ENCODE results near the gene NAV2.

NAV2 gene

DNA sequence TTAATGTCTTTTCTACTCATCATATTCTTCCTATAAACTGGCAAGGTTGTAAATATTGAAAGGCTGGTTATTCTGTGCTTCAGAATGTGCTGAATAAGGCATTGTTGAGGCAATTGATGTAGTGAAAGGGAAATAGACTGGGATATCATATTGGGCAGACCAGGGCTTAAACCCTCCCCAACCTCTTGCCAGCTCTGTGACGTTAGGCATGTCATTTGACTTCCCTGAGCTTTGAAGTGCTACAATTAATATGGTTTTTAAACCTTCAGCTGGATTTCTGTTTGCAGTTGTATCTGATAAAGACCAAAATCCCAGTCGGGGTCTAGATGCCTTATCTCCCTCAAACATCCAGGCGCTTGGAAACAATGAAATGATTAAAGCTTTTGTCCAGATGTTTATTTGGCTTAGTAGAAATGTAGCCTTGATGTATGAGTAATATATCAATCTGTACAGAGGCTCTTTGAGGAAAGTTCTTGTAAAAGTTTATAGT lies 239.5 kb downstream of the NAV2 start:
- TF ChIP-seq, protein P1, sequence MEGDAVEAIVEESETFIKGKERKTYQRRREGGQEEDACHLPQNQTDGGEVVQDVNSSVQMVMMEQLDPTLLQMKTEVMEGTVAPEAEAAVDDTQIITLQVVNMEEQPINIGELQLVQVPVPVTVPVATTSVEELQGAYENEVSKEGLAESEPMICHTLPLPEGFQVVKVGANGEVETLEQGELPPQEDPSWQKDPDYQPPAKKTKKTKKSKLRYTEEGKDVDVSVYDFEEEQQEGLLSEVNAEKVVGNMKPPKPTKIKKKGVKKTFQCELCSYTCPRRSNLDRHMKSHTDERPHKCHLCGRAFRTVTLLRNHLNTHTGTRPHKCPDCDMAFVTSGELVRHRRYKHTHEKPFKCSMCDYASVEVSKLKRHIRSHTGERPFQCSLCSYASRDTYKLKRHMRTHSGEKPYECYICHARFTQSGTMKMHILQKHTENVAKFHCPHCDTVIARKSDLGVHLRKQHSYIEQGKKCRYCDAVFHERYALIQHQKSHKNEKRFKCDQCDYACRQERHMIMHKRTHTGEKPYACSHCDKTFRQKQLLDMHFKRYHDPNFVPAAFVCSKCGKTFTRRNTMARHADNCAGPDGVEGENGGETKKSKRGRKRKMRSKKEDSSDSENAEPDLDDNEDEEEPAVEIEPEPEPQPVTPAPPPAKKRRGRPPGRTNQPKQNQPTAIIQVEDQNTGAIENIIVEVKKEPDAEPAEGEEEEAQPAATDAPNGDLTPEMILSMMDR (IDR thresholded peaks at IDR 0.05; ENCODE audit: low read depth, low read length, missing control alignments): no peak
- no peak for DNase-seq (ENCODE audit: low read depth)
- H3K4me3 ChIP-seq (ENCODE audit: low read depth, low read length): no peak overlapping the region
- in situ Hi-C loops (cut with HindIII; ENCODE audit: low sequenced_read_pairs): no loop called here

DNA sequence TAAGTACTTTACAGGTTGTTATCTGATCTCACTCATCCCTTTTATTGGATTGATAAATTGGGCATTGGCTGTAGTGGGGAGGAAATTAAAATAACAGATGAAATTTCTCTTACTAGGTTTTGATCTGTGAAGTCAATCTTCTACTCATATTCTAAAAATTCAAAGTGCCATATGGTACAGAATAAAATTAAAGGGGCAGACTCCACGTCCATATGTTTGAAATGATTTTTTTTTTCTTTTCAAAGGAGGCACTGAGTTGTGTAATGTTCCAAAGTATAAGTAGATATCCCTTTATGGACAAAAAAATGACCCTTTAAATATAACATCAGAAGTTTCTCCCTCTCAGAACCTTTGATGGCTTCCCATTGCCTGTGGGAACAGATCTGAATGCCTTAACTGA lies 240.3 kb downstream of the NAV2 start:
- in situ Hi-C loops (cut with HindIII; ENCODE audit: low sequenced_read_pairs): no loop called here
- no peak overlapping the region for H3K4me3 ChIP-seq (ENCODE audit: low read depth, low read length)
- DNase-seq (ENCODE audit: low read depth): no peak
- TF ChIP-seq, protein P1 (IDR thresholded peaks at IDR 0.05; ENCODE audit: low read depth, low read length, missing control alignments): no peak

DNA sequence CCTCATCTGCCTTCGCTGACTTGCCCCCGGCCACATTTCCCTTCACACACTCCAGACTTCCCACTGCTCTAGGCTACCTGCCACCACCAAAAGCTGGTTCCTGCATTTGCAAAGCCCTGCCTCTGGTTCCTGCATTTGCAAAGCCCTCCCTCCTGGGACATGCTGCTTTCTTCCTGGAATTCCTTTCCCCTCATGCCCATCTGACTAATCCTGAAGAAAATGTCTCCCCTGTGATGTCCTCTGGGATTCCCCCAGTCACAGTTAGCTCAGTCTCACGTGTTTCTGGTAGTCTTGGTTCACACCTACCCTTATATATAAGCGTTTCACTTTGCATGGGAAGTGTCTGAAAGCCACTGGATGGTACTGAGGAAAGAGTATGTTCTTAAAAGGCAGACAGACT lies 240.7 kb downstream of the NAV2 start:
- in situ Hi-C loops (cut with HindIII; ENCODE audit: low sequenced_read_pairs): no loop called here
- H3K4me3 ChIP-seq (ENCODE audit: low read depth, low read length): no peak overlapping the region
- no peak for DNase-seq (ENCODE audit: low read depth)
- TF ChIP-seq, protein P1 (IDR thresholded peaks at IDR 0.05; ENCODE audit: low read depth, low read length, missing control alignments): no peak

DNA sequence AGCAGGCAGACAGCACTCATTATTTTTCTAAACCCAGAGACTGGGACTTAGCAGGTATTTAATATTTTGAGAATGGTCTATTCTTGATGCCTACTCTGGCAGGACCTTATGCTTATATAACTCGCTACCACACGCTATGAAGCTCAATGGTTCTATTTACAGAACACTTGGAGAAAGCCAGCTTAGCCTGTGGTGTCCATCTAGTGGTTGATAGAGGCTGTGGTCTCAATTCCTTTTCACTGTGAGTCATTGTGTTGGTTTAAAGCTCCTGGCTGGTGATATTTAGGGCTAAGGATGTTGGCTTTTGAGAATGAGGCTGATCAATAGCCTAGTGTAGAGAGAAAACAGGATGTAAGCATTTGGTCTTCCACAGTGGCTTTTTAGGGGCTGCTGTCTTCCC lies 241.3 kb downstream of the NAV2 start:
- TF ChIP-seq, protein P1 (IDR thresholded peaks at IDR 0.05; ENCODE audit: low read depth, low read length, missing control alignments): peak; percentile 81
- in situ Hi-C loops (cut with HindIII; ENCODE audit: low sequenced_read_pairs): no loop called here
- DNase-seq (ENCODE audit: low read depth): peak; percentile 92
- H3K4me3 ChIP-seq (ENCODE audit: low read depth, low read length): no peak overlapping the region

DNA sequence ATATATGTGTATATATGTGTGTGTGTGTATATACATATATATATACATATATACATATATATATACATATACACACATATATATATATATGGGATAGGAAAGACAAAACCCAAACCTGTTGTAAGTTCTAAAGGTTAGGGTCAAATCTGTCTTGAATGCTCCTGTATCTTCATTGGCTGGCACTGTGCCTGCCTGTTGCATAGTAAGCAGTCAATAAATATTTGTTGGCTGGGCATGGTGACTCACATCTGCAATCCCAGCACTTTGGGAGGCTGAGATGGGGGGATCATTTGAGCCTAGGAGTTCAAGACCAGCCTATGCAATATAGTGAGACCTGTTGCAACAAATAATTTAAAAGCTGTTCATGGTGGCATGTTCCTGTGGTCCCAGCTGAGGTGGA lies 242.3 kb downstream of the NAV2 start:
- no peak overlapping the region for H3K4me3 ChIP-seq (ENCODE audit: low read depth, low read length)
- TF ChIP-seq, protein P1 (IDR thresholded peaks at IDR 0.05; ENCODE audit: low read depth, low read length, missing control alignments): no peak
- in situ Hi-C loops (cut with HindIII; ENCODE audit: low sequenced_read_pairs): no loop called here
- DNase-seq (ENCODE audit: low read depth): no peak

DNA sequence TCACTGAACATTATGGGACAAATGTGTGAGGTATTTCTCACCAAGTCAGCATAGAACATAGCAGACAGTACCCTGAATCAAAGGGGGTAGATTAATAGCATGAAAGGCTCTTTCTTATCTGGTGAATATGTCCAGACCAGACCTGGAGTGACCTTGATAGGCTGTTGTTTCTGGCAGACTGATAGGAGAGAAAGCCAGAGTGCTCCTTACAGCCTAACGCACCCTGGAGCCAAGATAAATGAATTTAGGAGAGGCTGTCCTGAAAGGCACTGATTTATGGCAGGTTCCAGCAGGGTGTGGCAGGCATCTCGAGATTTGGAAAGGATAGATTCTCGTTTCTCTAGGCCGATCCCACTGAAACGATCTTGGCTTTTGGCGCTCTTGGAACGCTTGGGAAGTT lies 243.0 kb downstream of the NAV2 start:
- DNase-seq (ENCODE audit: low read depth): no peak
- H3K4me3 ChIP-seq (ENCODE audit: low read depth, low read length): no peak overlapping the region
- in situ Hi-C loops (cut with HindIII; ENCODE audit: low sequenced_read_pairs): no loop called here
- TF ChIP-seq, protein P1 (IDR thresholded peaks at IDR 0.05; ENCODE audit: low read depth, low read length, missing control alignments): no peak

DNA sequence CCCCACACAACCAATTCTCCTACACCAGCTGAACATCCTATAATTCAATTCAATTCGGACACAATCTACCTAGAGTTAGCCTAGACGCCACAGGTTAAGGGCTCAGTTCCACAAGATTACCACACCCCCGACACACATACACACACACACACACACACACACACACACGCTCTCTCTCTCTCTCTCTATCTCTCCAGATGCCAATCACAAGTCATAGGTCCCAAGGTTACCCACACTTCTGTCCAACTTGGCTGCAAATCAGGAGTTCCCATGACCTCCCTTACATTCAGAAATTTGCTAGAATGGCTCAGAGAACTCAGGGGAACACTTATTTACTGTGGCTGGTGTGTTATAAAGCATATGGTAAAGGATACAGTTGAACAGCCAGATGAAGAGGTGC lies 243.6 kb downstream of the NAV2 start:
- DNase-seq (ENCODE audit: low read depth): no peak
- TF ChIP-seq, protein P1 (IDR thresholded peaks at IDR 0.05; ENCODE audit: low read depth, low read length, missing control alignments): no peak
- H3K4me3 ChIP-seq (ENCODE audit: low read depth, low read length): no peak overlapping the region
- in situ Hi-C loops (cut with HindIII; ENCODE audit: low sequenced_read_pairs): no loop called here

All from astrocyte of the cerebellum (primary cell).